GM18526 (cell line): ENCODE data around the gene AMHR2.

ENCODE experiments used
- POLR2A ChIP-seq: IDR thresholded peaks from 3 replicates; pipeline ENCODE4 v1.6.1; 2011; ENCODE audit not compliant: insufficient read length; ENCODE audit errors: extremely low read depth

AMHR2 gene

DNA sequence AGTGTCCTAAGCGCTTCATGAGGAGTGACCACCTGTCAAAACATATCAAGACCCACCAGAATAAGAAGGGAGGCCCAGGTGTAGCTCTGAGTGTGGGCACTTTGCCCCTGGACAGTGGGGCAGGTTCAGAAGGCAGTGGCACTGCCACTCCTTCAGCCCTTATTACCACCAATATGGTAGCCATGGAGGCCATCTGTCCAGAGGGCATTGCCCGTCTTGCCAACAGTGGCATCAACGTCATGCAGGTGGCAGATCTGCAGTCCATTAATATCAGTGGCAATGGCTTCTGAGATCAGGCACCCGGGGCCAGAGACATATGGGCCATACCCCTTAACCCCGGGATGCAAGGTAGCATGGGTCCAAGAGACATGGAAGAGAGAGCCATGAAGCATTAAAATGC lies 12.7 kb upstream of the AMHR2 start:
- no peak for TF ChIP-seq POLR2A

DNA sequence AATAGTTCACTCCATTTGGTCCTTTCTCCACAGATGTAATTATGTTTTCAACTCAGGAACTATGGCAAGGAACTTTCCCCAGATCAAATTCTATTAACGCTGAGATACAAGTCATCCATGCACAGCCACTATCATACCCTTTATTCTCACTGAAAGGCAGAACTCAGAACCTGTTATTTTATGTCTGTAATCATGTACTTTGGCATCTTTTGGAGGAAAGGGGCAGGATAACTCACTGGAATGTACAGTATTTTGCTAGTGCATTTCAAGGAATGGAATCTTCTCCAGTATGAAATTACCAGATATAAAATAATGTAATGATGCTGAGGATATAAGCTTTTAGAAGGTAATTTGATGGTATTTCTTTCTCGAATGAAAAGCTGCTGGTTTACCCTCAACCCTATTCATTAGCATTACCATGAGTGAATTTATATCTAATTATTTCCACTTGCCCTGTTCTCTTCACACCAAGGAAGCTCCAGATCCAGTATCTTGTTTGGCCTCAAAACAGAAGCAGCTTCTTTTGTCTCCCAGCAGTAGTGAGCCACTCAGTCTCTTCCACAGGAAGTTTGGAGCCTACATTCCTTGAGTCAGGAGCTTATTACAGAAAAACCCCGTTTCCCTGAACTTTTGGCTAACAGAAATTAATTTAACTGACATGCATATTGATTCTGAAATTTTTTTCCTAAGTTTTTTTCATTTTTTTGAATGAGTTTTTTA lies 10.0 kb upstream of the AMHR2 start:
- no peak for TF ChIP-seq POLR2A

DNA sequence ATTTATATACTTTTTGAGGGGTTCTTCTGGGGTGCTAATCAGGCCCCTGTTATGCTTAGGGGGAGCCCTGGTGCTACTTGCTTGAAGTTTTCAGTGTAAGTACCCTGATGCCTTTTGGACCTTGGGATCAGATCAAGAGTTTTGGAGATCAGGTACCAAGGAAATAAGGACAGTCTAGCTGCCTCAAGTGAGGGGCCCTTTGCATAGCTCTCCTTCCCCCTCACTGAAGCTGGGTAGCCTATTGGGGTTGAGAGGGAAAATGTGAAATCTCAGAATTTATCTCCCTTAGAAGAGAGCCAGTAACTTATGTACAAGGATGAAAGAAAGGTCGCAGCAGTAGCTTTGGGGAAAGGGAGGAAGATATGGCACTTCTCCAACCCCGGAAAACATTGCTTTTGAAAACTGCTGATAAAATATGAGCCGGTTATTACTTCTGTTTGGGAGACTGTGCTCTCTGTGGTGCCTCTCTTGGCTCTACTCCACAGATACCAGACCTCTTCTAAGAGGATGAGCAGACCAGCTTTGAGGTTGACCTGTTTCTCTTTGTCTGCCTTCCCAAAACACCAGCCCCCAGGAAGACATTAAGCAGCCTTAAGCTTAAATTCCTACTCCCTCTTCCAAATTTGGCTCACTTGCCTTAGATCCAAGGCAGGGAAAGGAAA lies 8.8 kb upstream of the AMHR2 start:
- TF ChIP-seq POLR2A, result no peak

DNA sequence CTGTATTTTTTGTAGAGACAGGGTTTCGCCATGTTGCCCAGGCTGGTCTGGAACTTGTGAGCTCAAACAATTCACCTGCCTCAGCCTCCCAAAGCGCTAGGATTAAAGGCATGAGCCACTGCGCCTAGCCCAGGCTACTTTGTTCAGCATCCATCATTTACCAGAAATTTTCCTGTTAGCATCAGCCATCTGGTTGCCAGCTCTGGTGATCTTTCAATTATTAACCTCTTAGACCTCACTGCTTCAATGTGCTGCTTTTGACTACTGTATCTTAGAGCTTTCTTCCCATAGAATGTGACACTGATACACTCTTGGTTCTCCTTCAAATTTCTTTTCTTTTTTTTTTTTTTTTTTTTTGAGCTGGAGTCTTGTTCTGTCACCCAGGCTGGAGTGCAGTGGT lies 5.4 kb upstream of the AMHR2 start:
- TF ChIP-seq POLR2A, result no peak

DNA sequence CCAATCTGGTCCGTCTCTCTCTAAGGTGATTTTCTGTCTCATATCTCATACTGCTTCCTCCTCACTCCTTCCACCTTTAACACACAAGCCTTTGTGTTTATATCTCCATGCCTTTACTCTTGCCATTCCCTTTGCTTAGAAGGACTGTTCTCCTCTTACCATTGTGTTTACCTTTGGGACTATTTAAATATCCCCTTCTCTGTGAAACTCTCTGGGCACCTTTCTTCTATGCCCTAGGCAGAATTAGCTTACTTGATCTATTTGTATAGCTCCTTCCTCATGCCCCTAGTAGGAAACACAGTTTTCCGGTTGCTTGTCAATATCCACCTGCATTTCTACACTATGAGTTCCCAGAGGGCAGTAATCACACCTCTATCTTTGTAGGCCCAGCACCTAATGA lies 3.9 kb upstream of the AMHR2 start:
- no peak for TF ChIP-seq POLR2A

DNA sequence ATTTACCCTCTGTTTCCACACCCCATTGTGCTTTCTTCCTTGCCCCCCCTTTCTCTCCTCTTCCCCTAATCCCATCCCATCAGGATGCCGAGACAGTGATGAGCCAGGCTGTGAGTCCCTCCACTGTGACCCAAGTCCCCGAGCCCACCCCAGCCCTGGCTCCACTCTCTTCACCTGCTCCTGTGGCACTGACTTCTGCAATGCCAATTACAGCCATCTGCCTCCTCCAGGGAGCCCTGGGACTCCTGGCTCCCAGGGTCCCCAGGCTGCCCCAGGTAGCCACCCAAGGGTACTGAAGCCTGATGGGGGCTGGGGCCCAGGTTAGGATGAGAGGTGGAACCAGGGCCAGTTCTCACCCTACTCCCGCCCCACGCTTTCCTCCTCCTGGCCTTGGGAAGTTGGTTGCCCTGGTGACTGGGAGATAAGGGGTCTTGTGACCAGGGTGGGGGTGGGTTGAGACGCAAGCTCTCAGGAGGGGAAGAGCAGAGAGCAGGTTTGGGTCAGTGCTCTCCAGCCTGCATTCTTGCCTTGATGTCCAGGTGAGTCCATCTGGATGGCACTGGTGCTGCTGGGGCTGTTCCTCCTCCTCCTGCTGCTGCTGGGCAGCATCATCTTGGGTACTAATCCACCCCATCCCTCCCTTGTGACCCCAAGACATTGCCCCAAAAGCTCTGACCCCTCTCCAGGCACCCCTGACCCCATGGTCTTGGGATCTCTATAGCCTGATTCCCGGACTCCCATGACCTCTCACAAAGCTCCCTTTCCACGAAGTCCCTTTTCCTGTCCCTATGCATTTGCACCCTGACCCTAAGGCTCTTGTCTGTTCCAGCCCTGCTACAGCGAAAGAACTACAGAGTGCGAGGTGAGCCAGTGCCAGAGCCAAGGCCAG lies 1.2 kb downstream of the AMHR2 start:
- no peak for TF ChIP-seq POLR2A

DNA sequence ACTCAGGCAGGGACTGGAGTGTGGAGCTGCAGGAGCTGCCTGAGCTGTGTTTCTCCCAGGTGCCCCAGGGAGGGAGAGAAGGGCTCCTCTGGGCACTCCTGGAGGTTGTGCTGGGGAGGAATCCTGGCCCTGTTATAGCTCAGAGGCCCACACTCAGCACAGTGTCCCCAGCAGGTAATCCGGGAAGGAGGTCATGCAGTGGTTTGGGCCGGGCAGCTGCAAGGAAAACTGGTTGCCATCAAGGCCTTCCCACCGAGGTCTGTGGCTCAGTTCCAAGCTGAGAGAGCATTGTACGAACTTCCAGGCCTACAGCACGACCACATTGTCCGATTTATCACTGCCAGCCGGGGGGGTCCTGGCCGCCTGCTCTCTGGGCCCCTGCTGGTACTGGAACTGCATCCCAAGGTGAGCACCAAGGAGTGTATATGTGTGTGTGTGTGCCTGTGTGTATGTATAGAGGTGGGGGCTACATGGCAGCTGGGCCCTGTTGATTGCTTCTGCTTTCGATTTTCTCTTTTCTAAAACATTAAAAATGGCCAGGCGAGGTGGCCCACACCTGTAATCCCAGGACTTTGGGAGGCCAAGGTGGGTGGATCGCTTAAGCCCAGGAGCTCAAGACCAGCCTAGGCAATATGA lies 2.0 kb downstream of the AMHR2 start:
- TF ChIP-seq POLR2A, result no peak

DNA sequence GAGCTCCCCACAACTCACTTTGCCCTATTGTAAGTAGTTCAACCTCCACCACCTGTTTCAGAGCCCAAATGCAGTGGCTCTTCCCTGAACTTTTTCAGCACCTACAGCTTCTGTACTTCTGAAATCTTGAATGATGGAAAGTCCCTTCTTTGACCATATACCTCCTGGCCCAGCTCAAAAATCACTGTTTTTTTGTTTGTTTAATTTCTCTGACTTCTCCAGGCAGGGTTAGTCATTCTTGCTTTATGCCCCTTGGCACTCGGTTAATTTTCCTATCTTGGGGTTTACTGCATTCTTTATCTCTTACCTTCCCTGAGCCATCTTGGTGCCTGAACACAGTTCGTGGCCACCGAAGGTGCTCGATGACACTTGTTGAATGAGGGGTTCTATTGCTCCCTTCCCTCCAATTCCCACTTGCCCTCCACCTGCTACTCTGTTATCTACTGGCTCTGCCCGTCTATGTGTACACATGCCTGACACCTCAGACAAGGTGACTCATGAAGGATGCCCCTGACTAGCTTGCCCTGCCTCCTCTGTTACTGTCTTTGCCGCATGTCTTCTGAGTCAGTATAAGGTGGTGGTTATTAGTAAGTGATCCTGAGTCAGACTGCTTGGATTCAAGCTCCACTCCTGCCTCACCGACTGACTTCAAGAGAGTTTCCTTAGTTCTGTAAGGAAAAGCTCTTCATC lies 4.4 kb downstream of the AMHR2 start:
- TF ChIP-seq POLR2A, result no peak

DNA sequence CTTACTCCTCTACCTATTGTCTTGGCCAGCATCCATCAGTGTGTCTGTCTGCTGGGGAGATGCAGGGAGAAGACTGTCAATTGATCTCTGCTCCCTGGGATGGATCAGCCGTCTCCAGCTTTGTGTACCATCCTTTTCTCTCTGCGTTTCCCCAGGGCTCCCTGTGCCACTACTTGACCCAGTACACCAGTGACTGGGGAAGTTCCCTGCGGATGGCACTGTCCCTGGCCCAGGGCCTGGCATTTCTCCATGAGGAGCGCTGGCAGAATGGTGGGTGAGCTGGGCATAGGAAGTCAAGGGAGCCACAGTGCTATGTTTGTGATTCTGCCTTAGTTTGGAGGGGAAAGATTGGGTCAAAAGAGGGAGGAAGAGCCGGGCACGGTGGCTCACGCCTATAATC lies 5.1 kb downstream of the AMHR2 start:
- no peak for TF ChIP-seq POLR2A

DNA sequence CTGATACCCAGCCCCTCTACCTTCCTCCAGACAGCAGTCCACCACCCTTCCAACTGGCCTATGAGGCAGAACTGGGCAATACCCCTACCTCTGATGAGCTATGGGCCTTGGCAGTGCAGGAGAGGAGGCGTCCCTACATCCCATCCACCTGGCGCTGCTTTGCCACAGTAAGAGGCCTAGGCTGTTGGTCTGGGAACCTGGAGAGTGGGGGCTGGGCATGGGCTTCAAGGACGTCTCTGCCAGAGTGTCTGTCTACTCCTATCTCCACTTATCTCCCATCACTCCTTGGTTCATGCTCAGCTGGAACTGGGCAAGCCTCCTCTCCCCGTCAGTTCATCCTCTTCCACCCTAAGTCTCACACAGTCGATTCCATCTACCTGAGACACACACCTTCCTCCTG lies 6.5 kb downstream of the AMHR2 start:
- TF ChIP-seq POLR2A, result no peak

DNA sequence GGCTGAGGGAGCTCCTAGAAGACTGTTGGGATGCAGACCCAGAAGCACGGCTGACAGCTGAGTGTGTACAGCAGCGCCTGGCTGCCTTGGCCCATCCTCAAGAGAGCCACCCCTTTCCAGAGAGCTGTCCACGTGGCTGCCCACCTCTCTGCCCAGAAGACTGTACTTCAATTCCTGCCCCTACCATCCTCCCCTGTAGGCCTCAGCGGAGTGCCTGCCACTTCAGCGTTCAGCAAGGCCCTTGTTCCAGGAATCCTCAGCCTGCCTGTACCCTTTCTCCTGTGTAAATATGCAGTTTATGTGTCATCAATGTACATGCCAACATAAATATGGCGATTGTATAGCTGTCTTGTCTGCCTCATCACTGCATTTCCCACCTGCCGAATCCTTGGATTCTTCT lies 7.5 kb downstream of the AMHR2 start:
- no peak for TF ChIP-seq POLR2A

DNA sequence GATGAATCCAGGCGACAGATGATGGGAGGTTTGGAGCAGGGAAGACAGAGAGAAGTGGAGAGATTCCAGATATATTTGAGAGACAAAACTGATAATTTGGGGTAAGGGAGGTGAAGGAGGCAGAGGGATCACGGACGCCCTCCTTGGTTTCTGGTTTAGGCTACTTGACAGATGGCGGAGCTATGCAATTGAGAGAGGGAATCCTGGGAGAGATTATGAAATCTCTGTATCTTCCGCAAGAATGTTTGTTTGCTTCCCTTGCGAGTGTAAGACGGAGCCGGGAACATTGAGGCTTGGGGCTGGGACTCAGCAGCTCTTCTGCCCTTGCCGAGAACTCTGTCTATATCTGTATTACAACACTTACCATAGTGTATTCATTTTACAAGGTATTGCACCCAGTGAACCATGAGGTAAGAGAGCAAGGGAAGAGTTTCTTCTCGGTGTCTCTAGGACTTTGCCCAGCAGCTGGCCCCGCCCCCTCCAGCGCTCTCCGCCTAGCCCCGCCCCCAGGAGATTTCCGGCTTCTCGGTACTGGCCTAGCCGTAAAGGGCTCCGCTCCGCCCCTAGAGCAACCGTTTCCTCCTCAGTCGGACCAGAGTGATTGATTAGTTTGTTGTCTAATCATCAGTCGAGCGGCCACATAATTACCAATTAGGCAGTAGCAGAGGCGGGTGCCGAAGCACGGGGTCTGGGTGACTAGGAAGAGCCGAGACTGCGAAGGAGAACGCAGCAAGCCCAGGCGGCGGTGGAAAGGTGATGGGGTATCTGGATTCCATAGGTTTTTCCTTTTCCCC lies 17.6 kb downstream of the AMHR2 start, which contains the start of gene PRR13:
Gene PRR13 (plus strand): TSS at position 695 of the 794 bp plus-strand sequence. CDS start 981 bp downstream, outside the sequence.
- TF ChIP-seq POLR2A, result peak; percentile 97

DNA sequence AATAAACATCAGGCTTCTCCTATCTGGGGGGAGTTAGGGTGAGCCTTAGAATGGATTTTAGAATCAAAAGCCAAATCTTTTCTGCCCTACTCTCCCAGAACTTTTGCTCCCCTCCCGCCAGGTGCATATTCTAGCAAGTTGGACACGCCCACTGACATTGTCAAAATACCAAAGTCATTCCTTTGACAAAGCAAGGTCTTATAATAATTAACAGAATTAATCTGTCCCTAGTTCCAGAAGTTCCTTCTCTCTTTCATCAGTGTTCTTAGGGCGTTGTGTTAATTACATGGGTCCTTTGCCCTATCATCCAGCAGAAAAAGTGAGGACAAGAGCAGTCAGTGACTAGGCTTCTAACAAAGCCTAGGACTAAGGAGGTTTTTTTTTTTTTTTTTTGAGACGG lies 20.3 kb downstream of the AMHR2 start:
- no peak for TF ChIP-seq POLR2A

DNA sequence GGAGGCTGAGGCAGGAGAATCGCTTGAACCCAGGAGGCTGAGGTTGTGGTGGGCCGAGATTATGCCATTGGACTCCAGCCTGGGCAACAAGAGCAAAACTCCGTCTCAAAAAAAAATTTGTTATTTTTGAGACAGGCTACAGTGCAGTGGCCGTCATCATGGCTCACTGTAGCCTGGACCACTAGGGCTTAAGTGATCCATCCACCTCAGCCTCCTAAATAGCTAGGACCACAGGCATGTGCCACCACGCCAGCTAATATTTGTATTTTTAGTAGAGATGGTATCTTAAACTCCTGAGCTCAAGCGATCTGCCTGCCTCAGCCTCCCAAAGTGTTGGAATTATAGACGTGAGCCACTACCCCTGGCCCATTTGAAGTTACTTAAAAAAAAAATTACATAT lies 27.3 kb downstream of the AMHR2 start:
- TF ChIP-seq POLR2A, result no peak
